Keratinocyte (primary cell): ENCODE results near the gene UBE2J2. TPM values are rescaled to one million over a fixed set of nuclear protein-coding genes. Genes with fewer than 3 reads are reported as not detected.

Experiments used
- DNase-seq: peaks from one replicate; pipeline ENCODE4 v3.0.0-alpha.2; 2011; ENCODE audit warnings: low read depth, missing footprints, low spot score
- FAIRE-seq: peaks from 2 replicates; lab custom pipeline; 2011; peaks lifted over from hg19 to GRCh38; lab: Jason Lieb, UNC
- H2AFZ ChIP-seq: 2 replicates; pipeline ENCODE4 v1.6.0; 2012; ENCODE audit warnings: low read length, control low read depth, inconsistent platforms; ENCODE audit not compliant: control insufficient read depth
- H3K27ac ChIP-seq: 2 replicates; pipeline ENCODE4 v1.5.1; 2011; ENCODE audit warnings: low read length; ENCODE audit not compliant: control insufficient read depth, insufficient read depth
- H3K27me3 ChIP-seq: 3 replicates; pipeline ENCODE4 v1.6.0; 2011; ENCODE audit warnings: low read length; ENCODE audit not compliant: control insufficient read depth, insufficient read depth; ENCODE audit errors: extremely low read depth
- H3K36me3 ChIP-seq, 2 experiments: 2 replicates in 1 of 2; 3 replicates in 1 of 2; pipeline ENCODE4 v1.5.1; 2011; ENCODE audit warnings: low read length in 2 of 2, mild to moderate bottlenecking in 1 of 2; ENCODE audit not compliant: control insufficient read depth in 2 of 2, insufficient read depth in 2 of 2; ENCODE audit errors: extremely low read depth in 1 of 2
- H3K4me1 ChIP-seq: 3 replicates; pipeline ENCODE4 v1.5.1; 2011; ENCODE audit warnings: low read length; ENCODE audit not compliant: control insufficient read depth, insufficient read depth; ENCODE audit errors: extremely low read depth
- H3K4me2 ChIP-seq: 3 replicates; pipeline ENCODE4 v1.6.0; 2011; ENCODE audit warnings: low read depth, low read length; ENCODE audit not compliant: control insufficient read depth, insufficient read depth; ENCODE audit errors: extremely low read depth
- H3K4me3 ChIP-seq, 3 experiments: fragments of 200-600 bp in 1 of 3; sonication (generic) in 1 of 3; 2 replicates in 2 of 3; 3 replicates in 1 of 3; pipeline ENCODE4 v1.5.1; 2011 to 2016; ENCODE audit warnings: low read length in 3 of 3, mild to moderate bottlenecking in 3 of 3, control low read depth in 2 of 3, inconsistent platforms in 1 of 3, low read depth in 1 of 3, mixed read lengths in 1 of 3, mixed run types in 1 of 3, moderate library complexity in 1 of 3; ENCODE audit not compliant: control insufficient read depth in 2 of 3, insufficient read depth in 2 of 3; ENCODE audit errors: extremely low read depth in 1 of 3
- H3K79me2 ChIP-seq: 2 replicates; pipeline ENCODE4 v1.6.0; 2012; ENCODE audit warnings: low read length; ENCODE audit not compliant: control insufficient read depth, insufficient read depth
- H3K9ac ChIP-seq: 3 replicates; pipeline ENCODE4 v1.6.0; 2011; ENCODE audit warnings: low read length; ENCODE audit not compliant: control insufficient read depth, insufficient read depth; ENCODE audit errors: extremely low read depth
- H3K9me1 ChIP-seq: 3 replicates; pipeline ENCODE4 v1.6.0; 2011; ENCODE audit warnings: low read length; ENCODE audit not compliant: control insufficient read depth, insufficient read depth; ENCODE audit errors: extremely low read depth
- H3K9me3 ChIP-seq: 2 replicates; pipeline ENCODE4 v1.5.1; 2012; ENCODE audit warnings: low read depth, low read length; ENCODE audit not compliant: control insufficient read depth
- H4K20me1 ChIP-seq: 3 replicates; pipeline ENCODE4 v1.6.0; 2011; ENCODE audit warnings: low read length; ENCODE audit not compliant: control insufficient read depth, insufficient read depth; ENCODE audit errors: extremely low read depth
- EZH2 ChIP-seq: IDR thresholded peaks from one replicate; pipeline ENCODE4 v1.6.1; 2012; ENCODE audit warnings: inconsistent platforms, mild to moderate bottlenecking, low read length, moderate library complexity
- dilution Hi-C: fragments of 300-500 bp; cut with MboI; formaldehyde crosslinking; loops from one replicate; pipeline ENCODE4 v1.7.0; 2020; ENCODE audit warnings: low sequenced_read_pairs; ENCODE audit not compliant: extremely low pct_ligation_motif_present
- polyA plus RNA-seq, 5 experiments: library from polyadenylated mRNA; depleted of rRNA in 3 of 5; stranded (reverse) in 3 of 5; stranded (forward) in 1 of 5; unstranded in 1 of 5; fragments of >200 nt; gene quantifications; 1 replicate in 1 of 5; 2 replicates in 3 of 5; 3 replicates in 1 of 5; pipeline versions ENCODE4 v1.2.1 to v1.2.3, GENCODE V29; 2011 to 2012; ENCODE audit warnings: missing spikeins in 2 of 5, low read depth in 1 of 5, low replicate concordance in 1 of 5
- TF ChIP-seq, protein P1 (sequence below), 3 experiments: IDR thresholded peaks in 1 of 3; conservative IDR thresholded peaks in 1 of 3; optimal IDR thresholded peaks in 1 of 3; 2 replicates in 2 of 3; 3 replicates in 1 of 3; pipeline versions ENCODE3 to v1.5.1; 2011; ENCODE audit warnings: low read length in 3 of 3, mild to moderate bottlenecking in 3 of 3, moderate library complexity in 2 of 3, control low read depth in 1 of 3, inconsistent platforms in 1 of 3; ENCODE audit not compliant: insufficient read depth in 2 of 3; ENCODE audit errors: extremely low read depth in 1 of 3

UBE2J2 gene
- polyA plus RNA-seq, 1 donor (not counting 4 experiments of a cell fraction or from before 2014, with no cell fraction given), result 27.0 TPM

DNA sequence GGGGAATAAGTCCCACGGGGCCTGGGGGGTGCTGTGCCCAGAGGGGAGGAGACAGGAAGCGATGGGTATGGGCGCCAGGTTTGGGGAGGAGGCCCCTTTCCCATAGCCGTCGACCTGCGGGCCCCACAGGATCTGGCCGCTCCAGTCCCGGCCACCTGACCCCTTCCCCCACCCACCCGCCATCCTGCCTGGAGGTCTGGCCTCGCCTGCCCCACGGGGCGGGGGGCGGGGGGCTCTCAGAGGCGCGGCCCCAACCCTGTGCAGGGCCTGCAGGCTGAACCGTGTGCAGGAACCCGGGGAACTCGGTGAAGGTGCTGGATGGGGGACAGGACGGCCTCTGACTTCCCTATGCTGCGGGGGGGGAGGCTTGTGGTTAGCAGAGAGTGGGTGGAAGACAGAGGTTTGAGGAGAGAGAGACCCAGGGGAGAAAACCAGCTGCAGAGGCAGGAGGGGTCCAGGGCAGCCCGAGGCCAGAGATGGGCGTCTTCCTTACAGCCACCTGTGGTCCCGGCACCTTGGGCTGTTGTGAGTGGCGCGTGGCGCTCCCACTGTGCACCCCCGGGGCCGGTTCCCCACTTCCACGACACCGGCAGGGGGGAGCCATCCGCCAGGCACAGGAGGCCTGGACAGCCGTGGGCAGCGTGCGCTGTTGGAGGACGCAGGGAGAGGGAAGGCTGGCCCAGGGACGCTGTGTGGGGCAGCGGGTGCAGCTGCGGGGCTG lies 64.8 kb downstream of the UBE2J2 start:
- H3K9ac ChIP-seq, result no peak overlapping the region
- FAIRE-seq (no peak), DNase-seq (no peak)
- H3K4me2 ChIP-seq, result no peak overlapping the region
- H3K4me3 ChIP-seq, result no peak overlapping the region
- dilution Hi-C loops, result no loop called here
- no peak overlapping the region for H3K27ac ChIP-seq
- TF ChIP-seq, protein P1, sequence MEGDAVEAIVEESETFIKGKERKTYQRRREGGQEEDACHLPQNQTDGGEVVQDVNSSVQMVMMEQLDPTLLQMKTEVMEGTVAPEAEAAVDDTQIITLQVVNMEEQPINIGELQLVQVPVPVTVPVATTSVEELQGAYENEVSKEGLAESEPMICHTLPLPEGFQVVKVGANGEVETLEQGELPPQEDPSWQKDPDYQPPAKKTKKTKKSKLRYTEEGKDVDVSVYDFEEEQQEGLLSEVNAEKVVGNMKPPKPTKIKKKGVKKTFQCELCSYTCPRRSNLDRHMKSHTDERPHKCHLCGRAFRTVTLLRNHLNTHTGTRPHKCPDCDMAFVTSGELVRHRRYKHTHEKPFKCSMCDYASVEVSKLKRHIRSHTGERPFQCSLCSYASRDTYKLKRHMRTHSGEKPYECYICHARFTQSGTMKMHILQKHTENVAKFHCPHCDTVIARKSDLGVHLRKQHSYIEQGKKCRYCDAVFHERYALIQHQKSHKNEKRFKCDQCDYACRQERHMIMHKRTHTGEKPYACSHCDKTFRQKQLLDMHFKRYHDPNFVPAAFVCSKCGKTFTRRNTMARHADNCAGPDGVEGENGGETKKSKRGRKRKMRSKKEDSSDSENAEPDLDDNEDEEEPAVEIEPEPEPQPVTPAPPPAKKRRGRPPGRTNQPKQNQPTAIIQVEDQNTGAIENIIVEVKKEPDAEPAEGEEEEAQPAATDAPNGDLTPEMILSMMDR (optimal IDR thresholded peaks at IDR 0.05 in 1 of 3, IDR thresholded peaks at IDR 0.05 in 1 of 3, conservative IDR thresholded peaks at IDR 0.05 in 1 of 3; ENCODE audit: extremely low read depth in 1 of 3, insufficient read depth in 2 of 3, low read length in 3 of 3), result no peak
- no peak for TF ChIP-seq EZH2
- no peaks in the 10 kb centered on the region for H3K9me3 ChIP-seq
- H4K20me1 ChIP-seq, result no peaks in the 10 kb centered on the region
- H3K79me2 ChIP-seq, result no peaks in the 10 kb centered on the region
- H2AFZ ChIP-seq, result no peak overlapping the region
- peaks cover 36% of the 10 kb centered on the region for H3K27me3 ChIP-seq
- H3K4me1 ChIP-seq, result peaks cover 3% of the 10 kb centered on the region
- H3K36me3 ChIP-seq, result no peaks in the 10 kb centered on the region
- H3K9me1 ChIP-seq, result no peaks in the 10 kb centered on the region

DNA sequence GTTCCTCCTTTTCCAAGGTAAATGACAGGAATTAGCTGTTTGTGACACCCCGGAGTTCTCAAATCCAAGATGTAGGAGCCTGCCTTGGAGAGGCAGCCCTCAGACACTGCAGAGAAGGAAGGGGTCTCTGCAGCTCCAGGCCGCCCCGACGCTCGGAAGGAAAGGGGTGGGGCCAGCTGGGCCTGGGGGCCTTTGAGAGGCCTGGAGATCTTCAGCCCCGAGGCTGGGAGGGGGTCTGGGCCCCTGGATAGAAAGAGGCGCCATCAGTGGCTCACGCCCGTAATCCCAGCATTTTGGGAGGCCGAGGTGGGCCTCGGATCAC lies 66.1 kb downstream of the UBE2J2 start:
- FAIRE-seq (no peak), DNase-seq (no peak)
- Histone ChIP-seq H3K9me1 (no peaks in the 10 kb centered on the region), H3K9me3 (no peaks in the 10 kb centered on the region), H3K4me1 (peaks cover 6% of the 10 kb centered on the region), H2AFZ (no peak overlapping the region), H3K27me3 (peaks cover 40% of the 10 kb centered on the region), H3K9ac (no peak overlapping the region), H3K36me3 (no peaks in the 10 kb centered on the region), H3K4me3 (no peak overlapping the region), H4K20me1 (no peaks in the 10 kb centered on the region), H3K4me2 (no peak overlapping the region), H3K79me2 (no peaks in the 10 kb centered on the region), H3K27ac (no peak overlapping the region)
- dilution Hi-C loops, result no loop called here
- TF ChIP-seq EZH2, result no peak
- TF ChIP-seq, protein P1 (optimal IDR thresholded peaks at IDR 0.05 in 1 of 3, IDR thresholded peaks at IDR 0.05 in 1 of 3, conservative IDR thresholded peaks at IDR 0.05 in 1 of 3; ENCODE audit: extremely low read depth in 1 of 3, insufficient read depth in 2 of 3, low read length in 3 of 3), result no peak
